Stomach smooth muscle (tissue), 2 donors: ENCODE results near the gene GNAT2.

Experiments used
- H3K27ac ChIP-seq: one replicate; pipeline ENCODE4 v1.7.0; 2013; ENCODE audit warnings: mild to moderate bottlenecking, low read length, inconsistent platforms
- H3K27me3 ChIP-seq, 2 donors: one replicate each; pipeline ENCODE4 v1.7.0; 2013; ENCODE audit warnings: low read length in 2 of 2; ENCODE audit not compliant: insufficient read depth in 2 of 2, control insufficient read depth in 1 of 2
- H3K36me3 ChIP-seq, 2 donors: one replicate each; pipeline ENCODE4 v1.7.0; 2013; ENCODE audit warnings: low read length in 2 of 2; ENCODE audit not compliant: control insufficient read depth in 2 of 2, insufficient read depth in 2 of 2
- H3K4me1 ChIP-seq: one replicate; pipeline ENCODE4 v1.7.0; 2013; ENCODE audit warnings: low read length; ENCODE audit not compliant: control insufficient read depth, insufficient read depth
- H3K4me3 ChIP-seq, 2 donors: one replicate each; pipeline ENCODE4 v1.7.0; 2013; ENCODE audit warnings: low read length in 2 of 2
- H3K9ac ChIP-seq, 2 donors: one replicate each; pipeline ENCODE4 v1.7.0; 2013; ENCODE audit warnings: low read length in 2 of 2, mild to moderate bottlenecking in 1 of 2
- H3K9me3 ChIP-seq, 2 donors: one replicate each; pipeline ENCODE4 v1.7.0; 2013; ENCODE audit warnings: low read length in 2 of 2; ENCODE audit not compliant: control insufficient read depth in 2 of 2
- donor health status: healthy.
- donor health status: Pancreatic carcinoma.

The GNAT2 gene

DNA sequence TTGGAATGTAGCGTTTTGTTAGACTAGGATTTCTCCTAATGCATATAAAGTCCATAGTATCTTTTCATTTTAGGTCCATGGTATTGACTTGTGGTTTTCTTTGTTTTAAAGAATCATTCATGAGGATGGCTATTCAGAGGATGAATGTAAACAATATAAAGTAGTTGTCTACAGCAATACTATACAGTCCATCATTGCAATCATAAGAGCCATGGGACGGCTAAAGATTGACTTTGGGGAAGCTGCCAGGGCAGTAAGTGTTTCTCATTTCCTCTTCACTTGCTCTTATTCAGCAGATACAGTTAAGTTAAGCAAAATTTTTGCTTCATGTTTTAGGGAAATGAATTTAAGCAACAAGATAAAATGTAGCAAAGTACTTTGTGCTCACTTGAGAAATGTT is 45.6 kb downstream of the GNAT2 start:
- Histone ChIP-seq H3K4me1 (peaks cover 4% of the 10 kb centered on the region), H3K27ac (no peak overlapping the region)

GRCh38 chr1:109570414-109570813 is 49.0 kb downstream of the GNAT2 start:
- Histone ChIP-seq H3K9ac (no peak overlapping the region), H3K36me3 (no peaks in the 10 kb centered on the region), H3K27me3 (no peaks in the 10 kb centered on the region), H3K4me3 (no peak overlapping the region), H3K27ac (no peak overlapping the region), H3K9me3 (no peaks in the 10 kb centered on the region), H3K4me1 (peaks cover 4% of the 10 kb centered on the region)

More for the DNA sequence above, 45.6 kb downstream of the GNAT2 start:
- H3K4me3 ChIP-seq: no peak overlapping the region
- no peaks in the 10 kb centered on the region for H3K9me3 ChIP-seq
- no peaks in the 10 kb centered on the region for H3K27me3 ChIP-seq
- no peaks in the 10 kb centered on the region for H3K36me3 ChIP-seq
- H3K9ac ChIP-seq: no peak overlapping the region

DNA sequence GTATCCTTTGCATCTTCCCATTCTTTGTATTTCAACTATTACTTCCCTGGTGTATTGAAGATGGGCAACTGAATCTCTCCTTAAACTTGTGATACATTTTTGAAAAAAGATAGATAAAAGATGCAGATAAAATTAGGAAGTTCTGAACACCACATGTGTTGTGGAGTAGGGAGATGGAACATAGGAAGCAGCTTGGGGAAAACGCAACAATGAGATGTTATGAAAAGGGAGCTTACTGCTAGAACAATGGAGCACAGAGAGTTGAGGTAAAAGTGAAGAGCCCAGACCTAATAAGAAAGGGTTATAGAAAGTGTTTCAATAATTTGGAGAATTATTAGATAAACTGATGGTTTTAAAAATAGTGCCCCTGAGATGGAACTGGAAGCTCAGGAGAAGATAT is 50.1 kb downstream of the GNAT2 start:
- H3K36me3 ChIP-seq: no peaks in the 10 kb centered on the region
- no peak overlapping the region for H3K27ac ChIP-seq
- H3K4me3 ChIP-seq: no peak overlapping the region
- no peaks in the 10 kb centered on the region for H3K27me3 ChIP-seq
- peaks cover 4% of the 10 kb centered on the region for H3K4me1 ChIP-seq
- no peaks in the 10 kb centered on the region for H3K9me3 ChIP-seq
- no peak overlapping the region for H3K9ac ChIP-seq

- peaks cover 7% of the 10 kb centered on the region for H3K4me1 ChIP-seq
- H3K27ac ChIP-seq: no peak overlapping the region
- H3K4me3 ChIP-seq: no peak overlapping the region
These were observed 51.3 kb downstream of the GNAT2 start for GRCh38 chr1:109567877-109568672.

DNA sequence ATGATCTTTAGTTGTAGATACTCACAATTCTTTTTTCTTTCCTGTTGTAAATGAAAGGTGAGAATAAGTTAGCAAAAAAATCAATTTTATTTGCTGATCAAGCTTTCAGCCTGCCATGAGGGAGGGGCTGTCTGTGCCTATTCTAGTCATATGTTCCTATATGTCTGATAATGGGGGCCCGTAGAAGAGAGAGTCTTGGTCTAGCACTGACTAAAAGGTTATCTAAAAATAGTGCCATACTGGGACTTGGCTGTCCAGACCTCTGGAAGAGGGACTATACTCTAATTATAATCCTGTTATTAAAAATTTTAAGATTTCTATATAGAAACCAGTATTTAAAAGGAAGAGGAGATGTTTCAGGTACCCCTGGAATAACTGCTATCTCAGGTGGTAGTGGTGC is 52.4 kb downstream of the GNAT2 start:
- H3K4me3 ChIP-seq: no peak overlapping the region
- H3K9ac ChIP-seq: no peak overlapping the region
- no peak overlapping the region for H3K27ac ChIP-seq
- no peaks in the 10 kb centered on the region for H3K36me3 ChIP-seq
- no peaks in the 10 kb centered on the region for H3K27me3 ChIP-seq
- peaks cover 7% of the 10 kb centered on the region for H3K4me1 ChIP-seq
- no peaks in the 10 kb centered on the region for H3K9me3 ChIP-seq

More at GRCh38 chr1:109567877-109568672, 51.3 kb downstream of the GNAT2 start:
- Histone ChIP-seq H3K9me3 (no peaks in the 10 kb centered on the region), H3K36me3 (no peaks in the 10 kb centered on the region), H3K9ac (no peak overlapping the region), H3K27me3 (no peaks in the 10 kb centered on the region)

DNA sequence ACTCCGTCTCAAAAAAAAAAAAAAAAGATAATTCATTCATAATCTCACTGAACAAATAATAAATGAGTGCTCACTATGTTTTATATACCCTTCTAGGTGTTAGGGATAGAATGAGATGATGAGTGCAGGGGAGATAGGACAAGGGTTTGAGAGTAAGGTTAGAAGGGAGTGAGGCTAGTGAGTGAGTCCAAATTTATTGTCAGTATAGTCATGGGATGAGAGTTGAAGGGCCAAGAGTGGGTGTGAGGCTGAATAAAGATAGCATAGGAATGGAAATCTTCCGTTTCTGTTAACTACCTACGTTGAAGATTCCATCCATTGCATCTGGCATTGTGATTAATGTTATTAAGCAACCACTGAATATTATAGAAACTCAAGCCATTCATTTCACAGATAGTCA is 54.2 kb downstream of the GNAT2 start:
- peaks cover 6% of the 10 kb centered on the region for H3K4me1 ChIP-seq
- H3K27ac ChIP-seq: no peak overlapping the region
- no peaks in the 10 kb centered on the region for H3K27me3 ChIP-seq
- H3K9ac ChIP-seq: no peak overlapping the region
- no peaks in the 10 kb centered on the region for H3K9me3 ChIP-seq
- no peaks in the 10 kb centered on the region for H3K36me3 ChIP-seq
- no peak overlapping the region for H3K4me3 ChIP-seq

DNA sequence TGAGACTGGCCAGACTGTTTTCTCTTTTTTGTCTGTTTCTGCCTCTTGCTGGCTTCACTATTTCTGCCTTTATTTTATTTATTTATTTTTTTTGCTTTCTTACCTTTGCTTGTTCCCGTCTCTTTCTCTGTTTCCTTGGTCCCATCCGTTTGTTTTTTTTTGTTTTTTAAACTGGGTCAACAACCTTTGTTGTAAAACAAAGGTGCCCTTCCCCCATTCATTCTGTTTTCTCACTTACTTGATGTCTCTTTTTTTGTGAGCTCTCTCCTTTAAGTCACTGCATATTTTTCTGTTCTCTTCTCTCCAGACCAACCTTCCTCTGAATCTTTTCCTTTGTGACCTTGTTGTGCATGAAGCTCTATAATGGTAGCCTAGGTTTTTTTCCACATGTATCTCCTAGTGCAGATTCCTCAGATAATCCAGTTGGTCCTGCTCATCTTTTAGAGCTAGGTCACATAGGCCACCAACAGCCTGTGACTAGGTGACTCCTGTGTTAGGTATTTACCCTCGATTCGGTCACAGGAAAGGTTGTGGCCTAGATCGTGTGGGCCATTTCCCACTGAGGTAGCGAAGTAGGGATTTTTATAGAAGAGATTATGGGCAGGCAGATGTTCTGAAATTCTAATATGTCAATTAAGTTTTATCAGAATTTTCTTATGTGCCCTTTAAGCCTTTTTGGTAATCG is 55.1 kb downstream of the GNAT2 start:
- no peak overlapping the region for H3K4me3 ChIP-seq
- no peaks in the 10 kb centered on the region for H3K9me3 ChIP-seq
- H3K27ac ChIP-seq: no peak overlapping the region
- peaks cover 6% of the 10 kb centered on the region for H3K4me1 ChIP-seq
- no peak overlapping the region for H3K9ac ChIP-seq
- no peaks in the 10 kb centered on the region for H3K27me3 ChIP-seq
- H3K36me3 ChIP-seq: no peaks in the 10 kb centered on the region

DNA sequence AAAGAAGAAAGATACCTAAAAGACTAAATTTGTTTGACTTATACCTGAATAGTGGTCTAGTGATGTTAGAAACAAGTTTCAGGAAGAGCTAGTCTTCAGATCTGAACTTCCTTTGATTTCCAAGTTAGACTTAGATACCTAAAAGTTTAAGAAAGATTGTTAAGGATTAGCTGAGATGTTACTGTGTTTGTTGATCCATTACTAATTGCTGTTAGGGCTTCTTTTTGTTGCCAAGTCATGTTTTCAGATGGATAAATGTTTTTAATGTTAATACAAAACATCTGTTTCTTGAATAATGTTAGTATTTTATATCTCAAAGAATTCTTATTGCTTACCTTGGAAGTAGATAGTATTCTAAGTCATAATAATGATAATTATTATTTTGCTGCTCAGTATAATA is 59.4 kb downstream of the GNAT2 start:
- Histone ChIP-seq H3K36me3 (no peaks in the 10 kb centered on the region), H3K27me3 (no peaks in the 10 kb centered on the region), H3K27ac (no peak overlapping the region), H3K9ac (no peak overlapping the region), H3K4me1 (peaks cover 6% of the 10 kb centered on the region), H3K4me3 (no peak overlapping the region), H3K9me3 (no peaks in the 10 kb centered on the region)

- Histone ChIP-seq H3K4me1 (peaks cover 3% of the 10 kb centered on the region), H3K4me3 (no peak overlapping the region), H3K9me3 (no peaks in the 10 kb centered on the region), H3K9ac (no peak overlapping the region), H3K27me3 (no peaks in the 10 kb centered on the region), H3K27ac (no peak overlapping the region), H3K36me3 (no peaks in the 10 kb centered on the region)
These were observed 61.9 kb downstream of the GNAT2 start for GRCh38 chr1:109557520-109557919.

- H3K4me1 ChIP-seq: peaks cover 3% of the 10 kb centered on the region
- H3K27ac ChIP-seq: no peak overlapping the region
- no peaks in the 10 kb centered on the region for H3K27me3 ChIP-seq
- H3K36me3 ChIP-seq: no peaks in the 10 kb centered on the region
- no peaks in the 10 kb centered on the region for H3K9me3 ChIP-seq
- no peak overlapping the region for H3K9ac ChIP-seq
- no peak overlapping the region for H3K4me3 ChIP-seq
These were observed 62.9 kb downstream of the GNAT2 start for GRCh38 chr1:109556563-109556962.
